Thymus (tissue), 11 donors: ENCODE data around the gene DHCR24. TPM values are rescaled to one million over a fixed set of nuclear protein-coding genes. Genes with fewer than 3 reads are reported as not detected.

Experiments
- DNase-seq, 9 donors: peaks; one replicate each; pipeline ENCODE4 v3.0.0-alpha.2; 2013; ENCODE audit warnings: low spot score in 9 of 9, low read depth in 6 of 9, missing footprints in 1 of 9
- H3K27ac ChIP-seq, 2 donors: one replicate each; pipeline ENCODE4 v1.5.1; 2013; ENCODE audit warnings: control low read depth in 1 of 2, low read depth in 1 of 2, low read length in 1 of 2, mild to moderate bottlenecking in 1 of 2, moderate library complexity in 1 of 2
- H3K27me3 ChIP-seq, 2 donors: one replicate each; pipeline ENCODE4 v1.5.1; 2013; ENCODE audit warnings: low read length in 1 of 2; ENCODE audit not compliant: control insufficient read depth in 2 of 2, insufficient read depth in 1 of 2
- H3K36me3 ChIP-seq, 2 donors: one replicate each; pipeline ENCODE4 v1.5.1; 2013; ENCODE audit warnings: low read length in 1 of 2, mild to moderate bottlenecking in 1 of 2, moderate library complexity in 1 of 2; ENCODE audit not compliant: control insufficient read depth in 2 of 2, insufficient read depth in 2 of 2
- H3K4me1 ChIP-seq, 2 donors: one replicate each; pipeline ENCODE4 v1.5.1; 2013; ENCODE audit warnings: low read length in 2 of 2; ENCODE audit not compliant: control insufficient read depth in 2 of 2, insufficient read depth in 2 of 2
- H3K4me3 ChIP-seq, 2 donors: one replicate each; pipeline ENCODE4 v1.5.1; 2013; ENCODE audit warnings: low read length in 2 of 2, control low read depth in 1 of 2, mild to moderate bottlenecking in 1 of 2
- H3K9me3 ChIP-seq, 2 donors: one replicate each; pipeline ENCODE4 v1.5.1; 2013; ENCODE audit warnings: low read length in 1 of 2, mild to moderate bottlenecking in 1 of 2; ENCODE audit not compliant: control insufficient read depth in 2 of 2, insufficient read depth in 1 of 2
- WGBS: extraction: QIAGEN DNeasy Blood & Tissue Kit; methylation state at CpG from one replicate; pipeline ENCODE4 v1.1.7; 2013; 5-methylcytosine and 5-hydroxymethylcytosine counted together
- polyA plus RNA-seq: library from polyadenylated mRNA; stranded (reverse); fragments of 200-250 nt; gene quantifications from one replicate; pipeline ENCODE4 v1.2.3, GENCODE V29; 2013
- total RNA-seq: library from RNA; stranded (reverse); fragments of 120-200 nt; gene quantifications from one replicate; pipeline ENCODE4 v1.2.4, GENCODE V29; 2013
- donor health status: healthy.

The DHCR24 gene
- total and polyA plus RNA-seq, 2 donors: 8.0 to 14.2 TPM

DNA sequence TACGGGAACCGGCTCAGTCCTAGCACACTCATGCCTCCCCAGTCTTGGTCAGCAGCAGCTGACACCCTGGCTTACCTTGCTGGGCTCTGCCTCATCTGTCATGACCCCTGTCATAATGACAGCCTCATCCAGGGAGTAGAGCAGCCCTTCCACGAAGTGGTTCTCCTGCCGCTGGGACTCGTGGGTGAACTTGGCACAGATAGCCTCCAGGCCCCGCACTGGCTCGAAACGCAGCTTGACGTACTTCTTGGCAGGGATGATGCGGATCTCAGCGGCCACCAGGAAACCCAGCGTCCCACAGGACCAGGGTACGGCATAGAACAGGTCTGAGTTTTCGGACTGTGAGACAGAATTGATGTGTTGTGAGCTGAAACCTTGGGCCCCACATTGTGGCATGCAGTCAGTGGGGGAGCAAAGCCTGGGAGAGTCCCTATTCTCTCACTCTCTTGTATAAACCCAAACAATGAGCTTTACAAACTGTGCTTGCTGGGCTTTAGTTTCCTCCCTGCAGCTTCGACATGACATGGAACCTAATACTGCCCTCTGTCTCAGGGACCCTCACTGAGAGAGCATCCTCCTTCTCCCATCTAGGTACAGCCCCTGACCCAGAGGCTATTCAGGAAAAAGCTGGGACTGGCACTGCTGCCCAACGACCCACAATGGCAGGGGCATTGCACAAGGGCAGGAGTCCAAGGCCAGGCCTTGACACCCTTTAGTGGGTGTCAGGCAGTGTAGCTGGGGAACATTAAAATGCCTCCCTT lies 15.5 kb downstream of the DHCR24 start:
- Histone ChIP-seq H3K36me3 (peaks cover 22 to 73% of the 10 kb centered on the region in 2 donors), H3K9me3 (no peaks in the 10 kb centered on the region), H3K4me3 (no peak overlapping the region), H3K27me3 (no peaks in the 10 kb centered on the region), H3K27ac (no peak overlapping the region), H3K4me1 (no peaks in the 10 kb centered on the region)
- no peak for DNase-seq
- whole genome bisulfite sequencing: 95% methylated on average over 16 of the region's 16 CpGs

DNA sequence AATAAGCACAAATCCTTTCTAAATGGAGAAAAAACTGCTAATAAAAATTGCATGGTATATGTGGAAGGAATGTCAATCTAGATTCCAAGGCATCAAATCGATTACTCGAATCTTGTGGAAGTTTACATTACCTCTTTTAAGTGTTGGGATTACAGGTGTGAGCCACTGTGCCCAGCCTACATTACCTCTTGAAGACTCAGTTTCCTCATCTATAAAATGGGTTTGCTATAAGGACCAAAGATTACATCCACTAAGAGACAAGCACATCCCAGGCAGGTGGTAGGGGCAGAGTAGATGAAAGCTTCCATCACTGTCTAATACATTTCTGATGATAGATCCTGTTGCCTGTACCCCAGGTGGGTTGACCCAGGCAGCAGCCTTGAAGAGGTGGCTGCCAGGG lies 16.1 kb downstream of the DHCR24 start:
- no peaks in the 10 kb centered on the region for H3K9me3 ChIP-seq
- H3K4me3 ChIP-seq: no peak overlapping the region
- H3K27ac ChIP-seq: no peak overlapping the region
- 100% methylated on average over 2 of the region's 2 CpGs for WGBS
- no peaks in the 10 kb centered on the region for H3K4me1 ChIP-seq
- no peaks in the 10 kb centered on the region for H3K27me3 ChIP-seq
- H3K36me3 ChIP-seq: peaks cover 22 to 75% of the 10 kb centered on the region in 2 donors
- no peak for DNase-seq

DNA sequence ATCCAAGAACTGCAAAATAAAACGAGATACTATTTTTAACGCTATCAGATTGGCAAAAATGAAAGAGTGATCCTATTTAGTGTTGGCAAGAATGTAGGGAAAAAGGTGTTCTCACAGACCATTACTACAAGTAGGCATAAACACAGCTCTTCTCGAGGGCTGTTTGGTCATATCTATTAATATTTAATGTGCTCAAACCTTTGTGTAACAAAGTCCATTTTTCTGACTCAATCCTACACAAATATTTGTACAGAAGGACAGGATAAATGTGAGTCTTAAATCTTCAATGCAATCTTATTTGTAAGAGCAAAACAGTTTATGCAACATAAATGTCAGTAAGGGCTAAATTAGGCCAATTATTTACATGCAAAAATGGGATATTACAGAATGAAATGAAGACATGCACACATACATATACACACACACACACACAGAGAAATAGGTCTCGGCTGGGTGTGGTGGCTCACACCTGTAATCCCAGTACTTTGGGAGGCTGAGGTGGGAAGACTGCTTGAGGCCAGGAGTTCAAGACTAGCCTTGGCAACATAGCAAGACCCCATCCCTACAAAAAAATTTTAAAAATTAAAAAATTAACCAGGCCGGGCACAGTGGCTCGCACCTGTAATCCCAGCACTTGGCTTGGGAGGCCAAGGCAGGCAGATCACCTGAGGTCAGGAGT lies 17.7 kb downstream of the DHCR24 start:
- Histone ChIP-seq H3K9me3 (no peaks in the 10 kb centered on the region), H3K4me3 (no peak overlapping the region), H3K27ac (no peak overlapping the region), H3K36me3 (peaks cover 20 to 72% of the 10 kb centered on the region in 2 donors), H3K4me1 (no peaks in the 10 kb centered on the region), H3K27me3 (no peaks in the 10 kb centered on the region)
- WGBS: 99% methylated on average over 6 of the region's 6 CpGs
- DNase-seq: no peak

DNA sequence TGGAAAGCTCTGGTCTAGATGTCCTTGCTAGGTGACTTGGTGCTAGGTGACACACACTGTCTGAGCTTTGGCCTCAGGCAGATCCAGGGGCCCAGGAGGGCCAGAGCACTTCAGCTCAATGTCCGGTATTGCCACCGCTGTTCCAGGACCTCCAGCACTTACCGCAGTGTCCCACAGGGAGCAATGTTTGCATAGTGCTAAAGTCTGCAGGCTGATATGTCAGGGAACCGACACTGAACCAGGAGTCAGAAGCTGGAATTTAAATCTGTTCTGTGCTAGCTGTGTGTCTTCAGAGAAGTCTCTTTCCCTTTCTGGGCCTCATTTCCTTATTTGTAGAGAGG lies 19.3 kb downstream of the DHCR24 start:
- Histone ChIP-seq H3K27ac (no peak overlapping the region), H3K4me3 (no peak overlapping the region), H3K9me3 (no peaks in the 10 kb centered on the region), H3K36me3 (peaks cover 20 to 67% of the 10 kb centered on the region in 2 donors), H3K4me1 (no peaks in the 10 kb centered on the region), H3K27me3 (no peaks in the 10 kb centered on the region)
- DNase-seq: no peak
- 85% methylated on average over 4 of the region's 4 CpGs for WGBS

DNA sequence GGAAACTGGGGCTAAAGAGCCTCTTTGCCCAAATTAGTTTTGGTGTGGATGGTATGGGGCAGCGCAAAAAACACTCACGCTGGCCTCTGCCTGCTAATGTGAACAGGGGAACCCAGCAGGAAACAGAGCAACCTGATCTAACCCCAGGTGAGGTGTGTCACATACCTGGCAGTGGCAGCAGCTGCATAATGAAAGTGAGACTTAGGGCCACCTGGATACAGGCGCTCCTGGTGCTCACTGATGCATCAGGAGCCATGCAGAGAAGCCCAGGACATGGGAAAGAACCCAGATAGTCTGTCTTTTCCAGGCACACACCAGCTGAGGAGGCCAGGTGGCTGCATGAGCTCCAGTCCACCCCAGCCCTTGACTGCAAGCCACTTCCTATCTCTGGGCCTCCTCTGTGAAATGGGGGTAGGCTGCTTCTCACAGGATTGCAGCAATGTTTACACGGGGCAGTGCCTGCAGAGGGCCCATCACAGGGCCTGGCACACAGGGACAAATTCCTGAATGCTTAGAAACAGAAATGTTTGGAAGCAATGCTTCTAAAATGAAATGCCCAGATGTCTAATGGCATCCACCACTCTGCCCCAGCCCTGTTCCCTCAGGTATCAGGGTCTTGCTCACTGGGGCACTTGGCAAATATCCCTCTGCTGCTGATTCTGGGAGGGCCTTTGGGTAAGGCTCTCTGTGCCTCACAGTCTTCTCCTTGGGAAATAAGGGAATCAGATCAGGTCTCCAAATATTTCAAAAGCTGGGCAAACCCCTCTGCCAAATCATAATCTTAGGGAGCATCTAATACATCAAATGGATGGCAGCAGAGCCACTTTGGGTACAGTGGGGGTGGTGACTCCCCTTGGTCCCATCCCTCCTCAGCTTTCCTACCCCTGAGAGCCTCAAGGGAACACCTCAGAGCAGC lies 19.9 kb downstream of the DHCR24 start:
- Histone ChIP-seq H3K4me1 (no peaks in the 10 kb centered on the region), H3K36me3 (peaks cover 14 to 66% of the 10 kb centered on the region in 2 donors), H3K27me3 (no peaks in the 10 kb centered on the region), H3K27ac (no peak overlapping the region), H3K4me3 (no peak overlapping the region), H3K9me3 (no peaks in the 10 kb centered on the region)
- peak in 1 of 9 donors; percentile 20 for DNase-seq
- WGBS: 70% methylated on average over 4 of the region's 4 CpGs

DNA sequence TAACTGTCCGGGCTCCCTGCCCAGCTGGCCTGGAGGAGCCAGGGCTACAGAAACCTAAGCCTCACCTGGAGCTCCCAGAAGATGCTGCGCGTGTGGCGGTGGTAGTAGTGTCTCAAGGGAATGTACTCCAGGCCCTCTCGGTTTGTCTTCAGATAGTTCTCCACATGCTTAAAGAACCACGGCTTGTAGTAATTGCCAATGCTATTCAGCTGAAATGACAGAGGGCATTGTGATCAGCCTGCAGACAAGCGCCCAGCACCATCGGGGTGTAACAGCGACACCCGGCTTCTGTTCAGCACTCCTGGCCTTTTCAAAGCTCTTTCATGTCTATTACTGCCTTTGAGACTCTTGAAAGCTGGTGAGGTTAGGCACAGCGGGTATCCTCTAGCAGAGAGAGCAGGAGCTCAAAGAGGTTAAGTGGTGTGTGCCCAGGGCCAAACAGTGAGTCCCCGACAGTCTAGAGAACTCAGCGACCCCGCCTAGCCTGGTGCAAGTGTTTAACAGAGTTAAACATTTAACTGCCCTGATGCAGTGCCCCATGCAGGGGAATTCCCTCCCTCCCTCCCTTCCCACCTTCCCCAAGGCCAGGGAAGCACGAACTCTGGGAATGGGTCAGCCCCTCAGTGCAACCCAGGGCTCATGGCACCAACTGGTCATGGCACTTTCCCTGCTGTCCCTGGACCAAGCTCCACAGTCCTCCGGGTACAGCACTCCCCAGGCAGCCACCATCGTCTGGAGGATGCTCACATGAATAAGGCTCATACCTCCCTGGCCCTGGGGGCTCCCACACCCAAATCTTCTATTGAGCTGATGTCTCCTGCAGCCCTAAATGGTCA lies 21.5 kb downstream of the DHCR24 start:
- Histone ChIP-seq H3K4me1 (no peaks in the 10 kb centered on the region), H3K36me3 (peaks cover 14 to 60% of the 10 kb centered on the region in 2 donors), H3K4me3 (no peak overlapping the region), H3K27me3 (no peaks in the 10 kb centered on the region), H3K9me3 (no peaks in the 10 kb centered on the region), H3K27ac (no peak overlapping the region)
- 96% methylated on average over 17 of the region's 17 CpGs for WGBS
- no peak for DNase-seq

DNA sequence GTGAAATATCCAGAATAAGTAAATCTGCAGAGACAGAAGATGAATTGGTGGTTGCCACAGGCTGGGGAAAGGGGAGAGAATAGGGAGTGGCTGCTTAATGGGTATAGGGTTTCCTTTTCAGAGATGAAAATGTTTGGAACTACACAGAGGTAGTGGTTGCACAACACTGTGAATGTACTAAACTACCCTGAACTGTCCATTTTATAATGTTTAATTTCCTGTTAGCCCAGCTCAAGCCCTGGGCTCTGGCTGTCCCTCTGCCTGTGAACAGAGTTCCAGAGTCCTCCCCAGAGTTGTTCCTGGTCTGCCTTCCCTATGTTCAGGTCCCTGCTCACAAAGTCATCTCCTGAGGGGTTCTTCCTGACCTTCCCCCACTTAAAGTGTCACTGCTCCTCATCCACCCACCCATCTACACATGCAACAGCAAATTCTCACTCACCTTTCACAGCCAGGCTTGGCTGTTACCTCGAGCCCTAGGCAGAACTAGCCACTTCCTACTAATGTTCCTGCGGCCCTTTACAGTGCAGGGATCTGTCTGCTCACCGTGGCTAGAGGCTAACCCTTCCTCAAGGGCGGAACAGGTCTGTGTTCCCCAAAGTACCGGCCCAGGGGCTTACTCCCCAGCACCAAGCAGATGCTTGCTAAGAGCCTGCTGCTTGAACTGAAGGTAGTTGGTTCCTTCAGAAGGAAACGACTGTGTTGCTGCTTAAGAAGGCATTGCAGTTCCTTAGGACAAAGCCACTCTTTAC lies 22.4 kb downstream of the DHCR24 start:
- peaks cover 14 to 66% of the 10 kb centered on the region in 2 donors for H3K36me3 ChIP-seq
- WGBS: 95% methylated on average over 6 of the region's 6 CpGs
- H3K27ac ChIP-seq: peak overlapping the region in 1 of 2 donors; percentile 6

DNA sequence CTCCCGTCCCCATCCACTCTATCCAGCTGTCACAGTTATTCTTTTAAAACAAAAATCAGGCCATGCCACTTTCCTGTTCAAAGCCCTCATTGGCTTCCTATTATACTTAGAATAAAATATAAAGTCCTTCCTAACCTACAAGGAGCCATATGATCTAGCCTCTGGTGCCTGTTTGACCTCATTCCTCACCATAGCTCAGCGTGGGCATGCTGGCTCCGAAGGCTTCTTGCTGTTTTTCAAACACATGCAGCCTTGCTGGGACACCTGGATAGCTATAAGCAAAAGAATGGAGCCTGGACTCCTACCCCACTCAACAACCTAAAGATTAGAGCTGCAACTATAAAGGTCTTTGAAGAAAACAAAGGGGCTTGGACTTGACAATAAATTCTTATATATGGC lies 23.7 kb downstream of the DHCR24 start:
- H3K4me3 ChIP-seq: no peak overlapping the region
- no peak for DNase-seq
- peaks cover 14 to 60% of the 10 kb centered on the region in 2 donors for H3K36me3 ChIP-seq
- H3K9me3 ChIP-seq: no peaks in the 10 kb centered on the region
- H3K27ac ChIP-seq: no peak overlapping the region
- H3K4me1 ChIP-seq: no peaks in the 10 kb centered on the region
- WGBS: 97% methylated on average over 3 of the region's 3 CpGs
- no peaks in the 10 kb centered on the region for H3K27me3 ChIP-seq

More for the DNA sequence above, 22.4 kb downstream of the DHCR24 start:
- Histone ChIP-seq H3K9me3 (no peaks in the 10 kb centered on the region), H3K27me3 (no peaks in the 10 kb centered on the region), H3K4me3 (no peak overlapping the region), H3K4me1 (no peaks in the 10 kb centered on the region)
- no peak for DNase-seq
